GM19099 (cell line): Measurements from ENCODE around the gene SH2D2A.

Experiments used
- POLR2A ChIP-seq: IDR thresholded peaks from 3 replicates; pipeline ENCODE4 v1.6.1; 2011; ENCODE audit warnings: low read depth; ENCODE audit not compliant: insufficient read length; ENCODE audit errors: extremely low read depth

SH2D2A gene

GRCh38 chr1:156841295-156841855, 24.7 kb upstream of the SH2D2A start:
- no peak for TF ChIP-seq POLR2A

- no peak for TF ChIP-seq POLR2A
Measured at GRCh38 chr1:156840898-156841279, 24.2 kb upstream of the SH2D2A start.

GRCh38 chr1:156840186-156840897, 23.7 kb upstream of the SH2D2A start:
- no peak for TF ChIP-seq POLR2A

GRCh38 chr1:156839426-156840109, 22.9 kb upstream of the SH2D2A start:
- TF ChIP-seq POLR2A, result no peak

GRCh38 chr1:156838972-156839371, 22.3 kb upstream of the SH2D2A start:
- TF ChIP-seq POLR2A, result no peak

- TF ChIP-seq POLR2A, result no peak
Measured at GRCh38 chr1:156836892-156837291, 20.2 kb upstream of the SH2D2A start.

GRCh38 chr1:156836041-156836654, 19.5 kb upstream of the SH2D2A start:
- TF ChIP-seq POLR2A, result no peak

GRCh38 chr1:156834322-156834721, 17.7 kb upstream of the SH2D2A start:
- no peak for TF ChIP-seq POLR2A

- TF ChIP-seq POLR2A, result no peak
Measured at GRCh38 chr1:156833603-156834002, 17.0 kb upstream of the SH2D2A start.

GRCh38 chr1:156832434-156832833, 15.8 kb upstream of the SH2D2A start:
- TF ChIP-seq POLR2A, result no peak

- TF ChIP-seq POLR2A, result no peak
Measured at GRCh38 chr1:156828400-156829124, 11.9 kb upstream of the SH2D2A start.

- TF ChIP-seq POLR2A, result no peak
Measured at GRCh38 chr1:156826630-156827029, 10.0 kb upstream of the SH2D2A start.

- no peak for TF ChIP-seq POLR2A
Measured at GRCh38 chr1:156823210-156823790, 6.7 kb upstream of the SH2D2A start.

- TF ChIP-seq POLR2A, result no peak
Measured at GRCh38 chr1:156822680-156823079, 6.0 kb upstream of the SH2D2A start.

- TF ChIP-seq POLR2A, result no peak
Measured at GRCh38 chr1:156821801-156822200, 5.2 kb upstream of the SH2D2A start.
